Measurements from ENCODE around the gene PLBD2.

DNA sequence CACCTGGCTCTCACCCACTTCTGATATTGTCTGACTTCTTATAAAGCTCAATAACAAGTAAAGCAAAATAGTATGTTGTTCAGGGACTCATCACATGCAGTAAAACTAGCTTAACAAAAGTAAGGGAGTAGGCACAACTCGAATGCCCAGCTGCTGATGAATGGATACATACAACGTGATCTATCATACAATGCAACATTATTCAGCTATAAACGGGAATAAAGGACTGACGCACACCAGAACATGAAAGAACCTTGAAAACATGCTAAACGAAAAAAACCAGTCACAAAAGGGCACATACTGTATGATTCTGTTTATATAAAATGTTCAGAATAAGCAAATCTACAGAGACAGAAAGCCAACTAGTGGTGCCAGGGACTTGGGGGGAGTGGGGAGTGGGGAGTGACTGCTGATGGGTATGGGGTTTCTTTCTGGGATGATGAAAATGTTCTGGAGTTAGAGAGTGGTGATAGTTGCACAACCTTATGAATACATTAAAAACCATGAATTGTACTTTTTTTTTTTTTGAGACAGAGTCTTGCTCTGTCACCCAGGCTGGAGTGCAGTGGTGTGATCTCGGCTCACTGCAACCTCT, 11.1 kb downstream of the PLBD2 start:
- TF ChIP-seq, protein P1, sequence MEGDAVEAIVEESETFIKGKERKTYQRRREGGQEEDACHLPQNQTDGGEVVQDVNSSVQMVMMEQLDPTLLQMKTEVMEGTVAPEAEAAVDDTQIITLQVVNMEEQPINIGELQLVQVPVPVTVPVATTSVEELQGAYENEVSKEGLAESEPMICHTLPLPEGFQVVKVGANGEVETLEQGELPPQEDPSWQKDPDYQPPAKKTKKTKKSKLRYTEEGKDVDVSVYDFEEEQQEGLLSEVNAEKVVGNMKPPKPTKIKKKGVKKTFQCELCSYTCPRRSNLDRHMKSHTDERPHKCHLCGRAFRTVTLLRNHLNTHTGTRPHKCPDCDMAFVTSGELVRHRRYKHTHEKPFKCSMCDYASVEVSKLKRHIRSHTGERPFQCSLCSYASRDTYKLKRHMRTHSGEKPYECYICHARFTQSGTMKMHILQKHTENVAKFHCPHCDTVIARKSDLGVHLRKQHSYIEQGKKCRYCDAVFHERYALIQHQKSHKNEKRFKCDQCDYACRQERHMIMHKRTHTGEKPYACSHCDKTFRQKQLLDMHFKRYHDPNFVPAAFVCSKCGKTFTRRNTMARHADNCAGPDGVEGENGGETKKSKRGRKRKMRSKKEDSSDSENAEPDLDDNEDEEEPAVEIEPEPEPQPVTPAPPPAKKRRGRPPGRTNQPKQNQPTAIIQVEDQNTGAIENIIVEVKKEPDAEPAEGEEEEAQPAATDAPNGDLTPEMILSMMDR (conservative IDR thresholded peaks at IDR 0.05; ENCODE audit: low read depth, low read length), result no peak
- TF ChIP-seq EZH2 (IDR thresholded peaks at IDR 0.05; ENCODE audit: low read length, unreplicated experiment), result no peak
